Mesenchymal stem cell (in vitro differentiated cells and primary cell): ENCODE measurements around the gene NR2F1.

Experiments
- DNase-seq: peaks from one replicate; pipeline ENCODE4 v3.0.0-alpha.2; 2013
- H2AFZ ChIP-seq: one replicate; pipeline ENCODE4 v1.6.1; 2013; ENCODE audit warnings: low read depth, mild to moderate bottlenecking, control low read depth, inconsistent platforms, low read length, moderate library complexity
- H2AK5ac ChIP-seq: 2 replicates; pipeline ENCODE4 v1.6.1; 2013; ENCODE audit warnings: low read length, moderate library complexity, mild to moderate bottlenecking, inconsistent platforms; ENCODE audit not compliant: severe bottlenecking
- H2BK120ac ChIP-seq: one replicate; pipeline ENCODE4 v1.6.1; 2013; ENCODE audit warnings: low read depth, mild to moderate bottlenecking, inconsistent platforms, low read length, moderate library complexity
- H2BK12ac ChIP-seq, 2 experiments: one replicate each; pipeline ENCODE4 v1.6.1; 2013; ENCODE audit warnings: inconsistent platforms in 2 of 2, low read length in 2 of 2, mild to moderate bottlenecking in 2 of 2, moderate library complexity in 2 of 2, control low read depth in 1 of 2
- H2BK15ac ChIP-seq: one replicate; pipeline ENCODE4 v1.6.1; 2013; ENCODE audit warnings: mild to moderate bottlenecking, low read depth, inconsistent platforms; ENCODE audit not compliant: poor library complexity, severe bottlenecking
- H2BK5ac ChIP-seq: 2 replicates; pipeline ENCODE4 v1.6.1; 2013; ENCODE audit warnings: low read depth, mild to moderate bottlenecking, low read length, control low read depth, inconsistent platforms; ENCODE audit not compliant: poor library complexity, severe bottlenecking
- H3K14ac ChIP-seq, 2 experiments: one replicate each; pipeline ENCODE4 v1.6.1; 2013; ENCODE audit warnings: inconsistent platforms in 2 of 2, low read length in 2 of 2, control low read depth in 1 of 2, mild to moderate bottlenecking in 1 of 2, moderate library complexity in 1 of 2
- H3K18ac ChIP-seq, 2 experiments: one replicate each; pipeline ENCODE4 v1.6.1; 2013; ENCODE audit warnings: inconsistent platforms in 2 of 2, low read length in 2 of 2, control low read depth in 1 of 2, low read depth in 1 of 2, mild to moderate bottlenecking in 1 of 2
- H3K23ac ChIP-seq, 2 experiments: one replicate each; pipeline ENCODE4 v1.6.1; 2013; ENCODE audit warnings: inconsistent platforms in 2 of 2, low read length in 2 of 2, mild to moderate bottlenecking in 2 of 2, moderate library complexity in 2 of 2, control low read depth in 1 of 2
- H3K27ac ChIP-seq: 2 replicates; pipeline ENCODE4 v1.5.1; 2013; ENCODE audit warnings: mild to moderate bottlenecking, moderate library complexity, low read length, control low read depth, inconsistent platforms; ENCODE audit not compliant: poor library complexity, severe bottlenecking
- H3K27me3 ChIP-seq, 2 experiments: 2 replicates each; pipeline versions ENCODE4 v1.6.1 to v1.7.0; 2013; ENCODE audit warnings: low read length in 2 of 2, mild to moderate bottlenecking in 2 of 2, moderate library complexity in 2 of 2, control low read depth in 1 of 2, inconsistent platforms in 1 of 2; ENCODE audit not compliant: control insufficient read depth in 1 of 2, insufficient read depth in 1 of 2
- H3K36me3 ChIP-seq, 2 experiments: 2 replicates each; pipeline versions ENCODE4 v1.6.1 to v1.7.0; 2013; ENCODE audit warnings: low read length in 2 of 2, control low read depth in 1 of 2, inconsistent platforms in 1 of 2, low read depth in 1 of 2, mild to moderate bottlenecking in 1 of 2; ENCODE audit not compliant: insufficient read depth in 2 of 2, control insufficient read depth in 1 of 2
- H3K4ac ChIP-seq, 2 experiments: one replicate each; pipeline ENCODE4 v1.6.1; 2013; ENCODE audit warnings: inconsistent platforms in 2 of 2, low read length in 2 of 2, mild to moderate bottlenecking in 2 of 2, moderate library complexity in 2 of 2, control low read depth in 1 of 2, low read depth in 1 of 2
- H3K4me1 ChIP-seq: 2 replicates; pipeline ENCODE4 v1.6.1; 2013; ENCODE audit warnings: low read depth, low read length, control low read depth; ENCODE audit not compliant: control insufficient read depth, insufficient read depth
- H3K4me2 ChIP-seq: 2 replicates; pipeline ENCODE4 v1.6.1; 2013; ENCODE audit warnings: low read length, mild to moderate bottlenecking, inconsistent platforms; ENCODE audit not compliant: poor library complexity, severe bottlenecking
- H3K4me3 ChIP-seq, 2 experiments: 2 replicates each; pipeline versions ENCODE4 v1.5.1 to v1.7.0; 2013; ENCODE audit warnings: low read length in 2 of 2, mild to moderate bottlenecking in 2 of 2, control low read depth in 1 of 2, low read depth in 1 of 2; ENCODE audit not compliant: insufficient read depth in 1 of 2
- H3K79me1 ChIP-seq: replicated peaks from 2 replicates; pipeline ENCODE4 v1.6.1; 2013; ENCODE audit warnings: mild to moderate bottlenecking, control low read depth, low read length, inconsistent platforms; ENCODE audit not compliant: poor library complexity, severe bottlenecking
- H3K9ac ChIP-seq: 2 replicates; pipeline ENCODE4 v1.7.0; 2013; ENCODE audit warnings: mild to moderate bottlenecking, low read length, moderate library complexity
- H3K9me3 ChIP-seq: 2 replicates; pipeline ENCODE4 v1.7.0; 2013; ENCODE audit warnings: mild to moderate bottlenecking, low read length; ENCODE audit not compliant: control insufficient read depth
- H4K8ac ChIP-seq: one replicate; pipeline ENCODE4 v1.6.1; 2013; ENCODE audit warnings: inconsistent platforms, mild to moderate bottlenecking, low read length, moderate library complexity
- H4K91ac ChIP-seq: one replicate; pipeline ENCODE4 v1.6.1; 2013; ENCODE audit warnings: mild to moderate bottlenecking, low read length, inconsistent platforms
- WGBS: methylation state at CpG from one replicate; pipeline ENCODE4 v1.1.7; 2013; ENCODE audit warnings: mixed read lengths; 5-methylcytosine and 5-hydroxymethylcytosine counted together

NR2F1 gene

GRCh38 chr5:93635991-93636390 is 53.0 kb downstream of the NR2F1 start:
- Histone ChIP-seq H3K36me3 (no peaks in the 10 kb centered on the region), H3K4me2 (no peak overlapping the region), H3K4me3 (no peak overlapping the region), H3K4ac (no peak overlapping the region), H3K9ac (no peak overlapping the region), H3K27me3 (no peaks in the 10 kb centered on the region), H3K4me1 (no peaks in the 10 kb centered on the region), H2AK5ac (no peak overlapping the region), H3K9me3 (no peaks in the 10 kb centered on the region), H2BK15ac (no peak overlapping the region), H4K91ac (no peak overlapping the region), H3K14ac (no peak overlapping the region), H2BK5ac (no peak overlapping the region), H3K18ac (no peak overlapping the region), H3K79me1 (no peaks in the 10 kb centered on the region), H2BK120ac (no peak overlapping the region), H3K23ac (no peak overlapping the region), H4K8ac (no peak overlapping the region), H2BK12ac (no peak overlapping the region), H3K27ac (no peak overlapping the region), H2AFZ (no peak overlapping the region)
- DNase-seq = no peak

GRCh38 chr5:93636837-93637236 is 53.8 kb downstream of the NR2F1 start:
- no peak overlapping the region for H2BK5ac ChIP-seq
- H3K4me3 ChIP-seq = no peak overlapping the region
- no peak overlapping the region for H2BK120ac ChIP-seq
- no peak overlapping the region for H2AFZ ChIP-seq
- H2BK15ac ChIP-seq = no peak overlapping the region
- H3K79me1 ChIP-seq = no peaks in the 10 kb centered on the region
- no peak overlapping the region for H3K23ac ChIP-seq
- H2AK5ac ChIP-seq = no peak overlapping the region
- no peak for DNase-seq
- no peak overlapping the region for H3K14ac ChIP-seq
- no peak overlapping the region for H3K27ac ChIP-seq
- no peak overlapping the region for H3K4ac ChIP-seq
- H3K4me2 ChIP-seq = no peak overlapping the region
- no peak overlapping the region for H3K18ac ChIP-seq
- H3K9ac ChIP-seq = no peak overlapping the region
- H3K27me3 ChIP-seq = no peaks in the 10 kb centered on the region
- no peak overlapping the region for H4K91ac ChIP-seq
- no peak overlapping the region for H2BK12ac ChIP-seq
- no peaks in the 10 kb centered on the region for H3K9me3 ChIP-seq
- H3K36me3 ChIP-seq = no peaks in the 10 kb centered on the region
- H4K8ac ChIP-seq = no peak overlapping the region
- H3K4me1 ChIP-seq = no peaks in the 10 kb centered on the region
- WGBS = 89% methylated on average over 1 of the region's 1 CpG

GRCh38 chr5:93637697-93638096 is 54.7 kb downstream of the NR2F1 start:
- Histone ChIP-seq H3K14ac (no peak overlapping the region), H3K23ac (no peak overlapping the region), H2BK120ac (no peak overlapping the region), H3K27me3 (no peaks in the 10 kb centered on the region), H3K18ac (no peak overlapping the region), H4K8ac (no peak overlapping the region), H2AK5ac (no peak overlapping the region), H3K9ac (no peak overlapping the region), H2AFZ (no peak overlapping the region), H2BK5ac (no peak overlapping the region), H4K91ac (no peak overlapping the region), H3K27ac (no peak overlapping the region), H3K4me1 (no peaks in the 10 kb centered on the region), H2BK15ac (no peak overlapping the region), H3K36me3 (no peaks in the 10 kb centered on the region), H3K4me3 (no peak overlapping the region), H2BK12ac (no peak overlapping the region), H3K79me1 (no peaks in the 10 kb centered on the region), H3K4me2 (no peak overlapping the region), H3K4ac (no peak overlapping the region), H3K9me3 (no peaks in the 10 kb centered on the region)
- DNase-seq = no peak
- 84% methylated on average over 1 of the region's 2 CpGs for WGBS

- Histone ChIP-seq H2BK120ac (no peak overlapping the region), H2BK5ac (no peak overlapping the region), H3K4me3 (no peak overlapping the region), H3K4ac (no peak overlapping the region), H3K9ac (no peak overlapping the region), H3K4me1 (no peaks in the 10 kb centered on the region), H2BK15ac (no peak overlapping the region), H3K4me2 (no peak overlapping the region), H3K18ac (no peak overlapping the region), H2AK5ac (no peak overlapping the region), H3K23ac (no peak overlapping the region), H2AFZ (no peak overlapping the region), H4K91ac (no peak overlapping the region), H3K27ac (no peak overlapping the region), H3K36me3 (no peaks in the 10 kb centered on the region), H3K9me3 (no peaks in the 10 kb centered on the region), H3K27me3 (no peaks in the 10 kb centered on the region), H4K8ac (no peak overlapping the region), H3K79me1 (no peaks in the 10 kb centered on the region), H3K14ac (no peak overlapping the region), H2BK12ac (no peak overlapping the region)
- DNase-seq = no peak
- 96% methylated on average over 3 of the region's 3 CpGs for WGBS
Measured at GRCh38 chr5:93642526-93642925, 59.5 kb downstream of the NR2F1 start.
